AML-193 (cell line): Measurements from ENCODE around the gene PRMT5.

Experiments
- DNase-seq, 2 experiments: peaks; one replicate each; lab custom pipeline; 2025; lab: John Stamatoyannopoulos, UW

PRMT5 gene

GRCh38 chr14:22932146-22932545, 3.0 kb upstream of the PRMT5 start:
- DNase-seq = no peak

DNA sequence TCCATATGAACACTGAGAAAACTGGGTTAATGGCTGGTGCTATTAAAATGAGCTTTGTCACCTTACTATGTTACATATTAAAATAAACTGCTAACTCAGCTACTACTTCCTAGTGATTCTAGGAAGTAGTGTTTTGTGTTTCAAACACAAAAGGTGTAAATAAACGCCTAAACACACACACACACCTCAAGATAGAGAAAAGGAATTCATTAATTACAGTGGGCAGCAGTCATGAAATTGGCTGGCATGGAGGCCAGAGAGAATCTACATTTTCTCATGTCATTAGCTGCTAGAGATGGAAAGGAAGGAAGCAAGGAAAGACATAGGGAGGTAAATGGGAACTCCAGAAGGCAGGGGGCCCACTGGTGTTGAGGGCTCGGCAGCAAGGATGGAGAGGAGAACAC, 787 bp upstream of the PRMT5 start:
- no peak for DNase-seq

DNA sequence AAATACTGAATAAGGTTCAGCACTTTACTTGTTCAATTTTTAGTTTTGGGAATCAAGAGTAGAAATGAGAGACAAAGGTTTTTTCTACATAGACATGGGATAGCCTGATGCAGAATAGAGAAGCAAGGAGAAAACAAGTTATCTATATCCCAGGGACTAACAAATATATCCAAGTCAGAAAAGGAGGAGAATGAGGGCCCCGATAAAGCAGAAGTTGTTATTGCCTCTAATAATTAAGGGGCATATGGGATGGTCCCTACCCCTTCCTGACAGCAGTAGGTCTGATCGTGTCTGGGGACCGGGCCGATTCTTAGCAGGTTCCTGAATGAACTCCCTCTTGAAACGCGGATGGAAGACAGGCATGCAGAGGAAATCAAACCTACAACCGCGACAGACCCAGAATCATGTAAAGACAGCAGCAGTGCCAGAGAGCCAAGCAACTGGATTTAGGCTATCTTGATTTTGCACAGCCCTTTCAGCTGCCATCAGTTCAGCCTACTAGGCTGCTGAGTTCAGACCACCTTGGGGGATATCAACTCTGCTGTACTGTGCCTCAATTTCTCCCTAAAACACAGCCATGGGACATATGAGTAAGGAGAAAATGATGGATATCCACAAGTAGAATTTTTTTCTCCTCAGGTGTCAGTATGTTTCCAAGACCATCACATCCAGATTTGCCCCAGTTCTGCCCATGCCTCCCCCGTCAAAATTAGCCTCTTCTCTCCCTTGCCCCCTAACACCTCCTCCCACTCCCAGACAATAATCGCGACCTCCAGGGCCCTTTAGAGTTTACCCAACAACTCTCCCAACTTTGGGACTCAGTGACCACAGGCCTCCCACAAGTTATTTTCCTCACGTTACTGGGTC, 706 bp downstream of the PRMT5 start:
- DNase-seq = no peak

DNA sequence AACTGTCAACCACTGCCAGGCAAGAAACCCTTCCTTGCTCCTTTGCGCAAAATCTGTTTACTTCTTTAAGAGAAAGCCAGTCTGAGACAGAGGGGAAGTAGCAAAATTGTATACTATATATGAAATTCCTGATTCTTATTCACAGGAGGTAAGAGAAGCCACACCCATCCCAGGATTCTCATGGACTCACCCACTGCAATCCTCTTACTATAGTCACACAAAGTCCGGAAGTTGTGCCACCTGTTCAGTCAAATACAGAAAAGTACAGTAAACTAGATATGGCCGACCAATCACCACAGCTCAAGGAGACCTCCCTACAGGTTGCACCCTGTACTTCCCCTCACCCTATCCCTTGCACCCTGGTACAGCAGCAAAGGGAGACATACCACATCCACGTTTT, 2.9 kb downstream of the PRMT5 start:
- DNase-seq = no peak

- DNase-seq = no peak
Observed at GRCh38 chr14:22925513-22925912, 3.7 kb downstream of the PRMT5 start.

DNA sequence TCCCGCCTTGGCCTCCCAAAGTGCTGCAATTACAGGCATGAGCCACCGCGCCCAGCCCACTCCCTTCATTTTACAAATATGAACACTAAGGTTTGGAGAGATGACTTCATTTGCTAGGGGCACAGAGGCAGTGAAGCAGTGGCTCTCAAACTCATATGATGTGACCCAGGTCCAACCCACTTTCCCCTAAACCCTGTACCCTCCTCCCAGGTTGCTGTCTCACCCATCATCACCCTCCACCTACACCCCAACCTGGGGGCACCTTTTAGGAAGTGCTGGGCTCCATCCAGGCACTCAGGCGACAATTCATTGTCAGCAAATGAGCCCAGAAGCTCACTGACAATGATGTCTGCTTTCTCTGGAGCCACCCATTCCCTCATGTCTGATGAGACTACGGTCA, 5.4 kb downstream of the PRMT5 start:
- DNase-seq = no peak

DNA sequence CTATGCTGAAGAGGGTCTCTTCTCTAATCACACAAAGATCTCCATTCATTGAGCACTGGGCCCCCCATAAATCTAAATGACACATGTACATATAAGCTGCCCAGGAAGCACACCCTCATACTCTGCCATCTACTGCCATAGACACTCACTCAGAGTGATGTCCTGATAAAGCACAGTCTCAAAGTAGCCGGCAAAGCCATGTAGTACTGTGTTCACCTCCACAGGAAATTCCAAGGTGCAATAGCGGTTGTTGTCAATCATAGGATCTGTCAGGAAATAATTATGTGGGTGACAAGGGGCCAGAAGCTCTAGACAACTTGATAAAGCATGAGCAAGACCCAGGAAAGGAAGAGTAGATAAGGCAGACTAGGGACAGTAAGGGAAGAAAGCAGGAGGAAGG, 6.9 kb downstream of the PRMT5 start:
- no peak for DNase-seq

- no peak for DNase-seq
Observed at GRCh38 chr14:22920697-22921096, 8.5 kb downstream of the PRMT5 start.

- DNase-seq = no peak
Observed at GRCh38 chr14:22919601-22919921, 9.6 kb downstream of the PRMT5 start.

DNA sequence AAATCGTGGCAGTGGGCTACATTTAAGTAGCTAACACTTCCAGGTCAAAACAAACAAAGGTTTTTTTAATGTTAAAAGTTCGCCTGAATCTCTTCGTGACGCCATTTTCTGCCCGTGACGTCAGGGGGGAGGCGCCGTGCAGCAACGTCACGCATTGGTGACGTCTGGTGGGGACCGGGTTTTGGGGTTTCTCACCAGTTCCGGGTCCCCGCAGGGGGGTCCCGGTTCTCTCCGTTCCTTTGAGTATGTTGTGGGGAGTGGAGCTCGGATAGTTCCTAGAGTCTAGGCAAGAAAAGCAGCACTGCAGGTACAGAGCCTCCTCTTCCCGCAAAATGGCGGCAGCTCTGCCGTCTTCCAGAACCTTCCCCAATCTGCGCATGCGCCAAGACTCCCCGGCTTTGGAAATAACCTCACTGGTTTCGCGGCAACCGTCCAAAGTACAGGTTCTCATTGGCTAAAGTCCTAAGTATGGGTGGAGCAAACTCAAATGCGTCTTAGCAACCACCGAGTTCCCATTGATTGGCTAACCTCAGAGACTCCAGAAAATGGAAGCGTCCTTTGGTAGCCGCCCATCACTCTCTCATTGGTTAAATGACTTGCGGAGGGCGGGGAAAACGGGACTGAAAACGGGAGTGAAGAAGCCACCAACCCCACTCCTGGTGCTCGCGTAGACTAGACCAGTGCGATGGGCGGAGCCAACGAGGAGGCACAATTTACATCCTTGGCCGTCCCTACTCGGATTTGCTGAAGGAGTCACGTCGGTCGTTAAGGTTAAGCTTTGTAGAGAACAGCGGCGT, 10.2 kb downstream of the PRMT5 start, which contains the start of gene RBM23:
RBM23 (minus strand) TSS at position 346 of the 797 bp plus-strand sequence.
- DNase-seq = peak; percentile 100

DNA sequence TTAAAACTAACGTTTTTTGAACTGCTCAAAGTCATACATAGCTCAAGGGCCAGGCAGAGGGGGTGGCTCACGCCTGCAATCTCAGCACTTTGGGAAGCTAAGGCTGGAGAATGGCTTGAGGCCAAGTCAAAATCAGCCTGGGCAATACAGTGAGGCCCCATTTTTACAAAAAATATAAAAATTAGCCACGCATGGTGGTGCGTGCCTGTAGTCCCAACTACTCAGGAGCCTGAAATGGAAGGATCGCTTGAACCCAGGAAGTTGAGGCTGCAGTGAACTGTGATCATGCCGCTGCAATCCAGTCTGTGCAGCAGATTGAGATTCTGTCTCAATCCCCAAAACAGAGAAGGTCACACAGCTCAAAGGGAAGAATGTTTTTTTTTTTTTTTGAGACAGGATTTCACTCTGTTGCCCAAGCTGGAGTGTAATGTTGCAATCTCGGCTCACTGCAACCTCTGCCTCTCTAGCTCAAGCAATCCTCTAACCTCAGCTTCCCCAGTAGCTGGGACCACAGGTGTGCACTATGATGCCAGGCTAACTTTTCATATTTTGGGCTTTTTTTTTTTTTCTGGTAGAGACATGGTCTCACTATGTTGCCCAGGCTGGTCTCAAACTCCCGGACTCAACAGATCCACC, 13.2 kb downstream of the PRMT5 start:
- DNase-seq = peak; percentile 83 to 84

GRCh38 chr14:22914836-22915235, 14.3 kb downstream of the PRMT5 start:
- DNase-seq = peak in 1 of 2 experiments; percentile 36

DNA sequence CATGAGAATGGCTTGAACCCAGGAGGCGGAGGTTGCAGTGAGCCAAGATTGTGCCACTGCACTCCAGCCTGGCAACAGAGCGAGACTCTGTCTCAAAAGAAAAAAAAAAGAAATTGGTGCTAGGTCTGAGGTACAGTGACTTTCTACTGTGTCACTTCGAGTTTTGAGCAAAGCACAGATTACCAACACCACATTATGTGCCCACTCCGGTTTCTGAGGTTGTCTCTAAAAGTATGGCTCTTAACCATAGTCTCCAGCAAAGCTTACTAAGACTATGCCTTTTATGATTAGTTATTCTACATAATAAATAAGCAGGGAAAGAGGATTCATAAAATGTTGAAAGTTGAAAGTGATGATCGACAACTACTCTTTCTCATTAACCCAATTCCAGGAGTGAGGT, 18.3 kb downstream of the PRMT5 start:
- DNase-seq = no peak

DNA sequence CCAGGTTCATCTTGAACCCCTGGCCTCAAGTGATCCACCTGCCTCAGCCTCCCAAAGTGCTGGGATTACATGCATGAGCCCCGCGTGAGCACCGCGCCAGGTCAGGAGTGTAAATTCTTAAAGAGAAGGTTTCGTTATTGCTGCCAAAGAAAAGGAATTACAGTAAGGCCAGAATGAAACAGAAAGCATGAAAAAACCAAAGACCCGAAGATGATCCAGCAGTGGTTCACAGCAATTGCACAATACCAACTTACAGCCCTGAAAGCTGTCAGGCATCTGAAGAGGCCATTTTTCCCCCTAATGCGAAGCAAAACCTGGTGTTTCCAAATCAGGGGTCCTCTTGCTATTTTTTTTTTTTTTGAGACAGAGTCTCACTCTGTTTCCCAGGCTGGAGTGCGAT, 20.6 kb downstream of the PRMT5 start:
- DNase-seq = no peak

- no peak for DNase-seq
Observed at GRCh38 chr14:22907429-22907828, 21.7 kb downstream of the PRMT5 start.

GRCh38 chr14:22906073-22906472, 23.1 kb downstream of the PRMT5 start:
- no peak for DNase-seq

DNA sequence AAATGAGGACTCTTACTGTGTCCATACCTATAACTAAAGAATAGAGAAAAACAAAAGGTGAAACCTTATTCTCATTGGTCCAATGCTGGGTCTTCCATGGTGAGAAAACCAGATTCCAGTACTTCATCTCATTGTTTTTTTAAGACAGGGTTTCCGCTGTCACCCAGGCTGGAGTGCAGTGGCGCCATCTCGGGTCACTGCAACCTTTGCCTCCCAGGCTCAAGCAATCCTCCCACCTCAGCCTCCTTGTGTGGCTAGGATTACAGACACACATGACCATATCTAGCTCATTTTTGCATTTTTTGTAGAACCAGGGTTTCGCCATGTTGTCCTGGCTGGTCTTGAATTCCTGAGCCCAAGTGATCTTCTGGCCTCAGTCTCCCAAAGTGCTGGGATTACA, 23.5 kb downstream of the PRMT5 start:
- no peak for DNase-seq

- DNase-seq = no peak
Observed at GRCh38 chr14:22903742-22904087, 25.5 kb downstream of the PRMT5 start.

DNA sequence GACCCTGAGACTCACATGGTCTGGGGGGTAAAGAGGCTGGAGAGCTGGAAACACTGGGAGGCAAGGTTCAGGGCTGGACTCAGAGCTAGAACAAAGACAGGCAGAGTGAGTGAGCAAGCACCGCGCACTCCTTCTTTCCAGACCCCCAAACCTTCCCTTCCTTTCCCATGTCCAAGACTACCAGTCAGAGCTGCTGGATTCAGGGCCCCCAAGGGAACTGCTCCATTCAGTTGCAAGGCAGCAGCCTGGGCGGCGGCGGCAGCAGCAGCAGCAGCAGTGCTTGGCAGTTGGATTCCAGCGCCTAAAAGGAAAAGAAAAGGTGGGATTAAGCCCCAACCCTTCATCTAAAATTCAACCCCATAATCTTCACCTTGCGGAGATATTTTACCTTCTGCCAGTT, 27.4 kb downstream of the PRMT5 start:
- DNase-seq = no peak

GRCh38 chr14:22900081-22900799, 28.9 kb downstream of the PRMT5 start:
- peak; percentile 73 to 78 for DNase-seq

- no peak for DNase-seq
Observed at GRCh38 chr14:22898302-22899090, 30.7 kb downstream of the PRMT5 start.
